HEK293 (cell line): Measurements from ENCODE around the gene CDAN1.

Experiments
- HOXA7 ChIP-seq: sonication (generic); formaldehyde crosslinking; IDR thresholded peaks from 2 replicates; pipeline ENCODE4 v1.8.1; 2022; ENCODE audit warnings: missing genetic modification reagents, borderline replicate concordance
- KLF10 ChIP-seq: fragments of 450-650 bp; IDR thresholded peaks from 2 replicates; pipeline ENCODE4 v1.5.1; 2018; ENCODE audit warnings: missing biosample characterization, mild to moderate bottlenecking, missing genetic modification characterization
- YY1 ChIP-seq: fragments of 450-650 bp; formaldehyde crosslinking; IDR thresholded peaks from 2 replicates; pipeline ENCODE4 v1.5.1; 2018; ENCODE audit warnings: missing biosample characterization, missing genetic modification characterization
- ZBTB1 ChIP-seq: fragments of 450-650 bp; formaldehyde crosslinking; IDR thresholded peaks from 2 replicates; pipeline ENCODE4 v1.5.1; 2016; ENCODE audit warnings: missing biosample characterization, missing genetic modification characterization
- ZNF10 ChIP-seq: fragments of 450-650 bp; formaldehyde crosslinking; IDR thresholded peaks from 2 replicates; pipeline ENCODE4 v1.5.1; 2017; ENCODE audit warnings: missing biosample characterization, missing genetic modification characterization
- ZNF341 ChIP-seq: fragments of 450-650 bp; formaldehyde crosslinking; IDR thresholded peaks from 2 replicates; pipeline ENCODE4; 2016; ENCODE audit warnings: low read depth, missing biosample characterization, missing genetic modification characterization
- ZNF561 ChIP-seq: fragments of 450-650 bp; IDR thresholded peaks from 2 replicates; pipeline ENCODE4 v1.5.1; 2018; ENCODE audit warnings: missing biosample characterization, missing genetic modification characterization, borderline replicate concordance
- TF ChIP-seq, protein P1 (sequence below): fragments of 450-650 bp; formaldehyde crosslinking; IDR thresholded peaks from 2 replicates; pipeline ENCODE4 v1.5.1; 2016; ENCODE audit warnings: missing biosample characterization, missing genetic modification characterization
- TF ChIP-seq, protein P2 (sequence below): fragments of 450-650 bp; formaldehyde crosslinking; IDR thresholded peaks from 2 replicates; pipeline ENCODE4 v1.5.1; 2016; ENCODE audit warnings: missing biosample characterization, missing genetic modification characterization
- TF ChIP-seq, protein P3 (sequence below): fragments of 450-650 bp; formaldehyde crosslinking; IDR thresholded peaks from 2 replicates; pipeline ENCODE4 v1.5.1; 2016; ENCODE audit warnings: missing biosample characterization, missing genetic modification characterization, borderline replicate concordance
- TF ChIP-seq, protein P4 (sequence below): fragments of 450-650 bp; formaldehyde crosslinking; IDR thresholded peaks from 2 replicates; pipeline ENCODE4 v1.5.1; 2016; ENCODE audit warnings: missing biosample characterization, missing genetic modification characterization, low read depth

DNA sequence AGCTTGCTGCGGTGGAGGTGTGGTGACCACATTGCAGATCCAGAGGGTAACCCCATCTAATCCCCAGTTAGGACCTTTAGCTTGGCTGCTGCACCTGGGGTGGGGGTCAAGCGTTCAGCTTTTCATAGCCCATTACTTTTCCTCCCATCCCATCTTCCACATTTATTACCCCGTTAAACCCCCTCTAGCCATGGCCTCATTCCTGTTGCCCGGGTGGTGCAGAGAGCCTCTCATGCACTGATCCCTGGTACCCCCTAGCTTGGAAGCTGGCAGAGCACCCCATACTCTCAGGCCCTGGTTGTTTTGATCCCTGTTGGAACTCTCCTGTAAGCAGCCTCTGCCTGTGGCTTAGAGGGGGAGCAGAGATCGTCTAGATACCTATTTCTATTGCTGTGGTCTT is 20.8 kb downstream of the CDAN1 start:
- TF ChIP-seq, protein P1, sequence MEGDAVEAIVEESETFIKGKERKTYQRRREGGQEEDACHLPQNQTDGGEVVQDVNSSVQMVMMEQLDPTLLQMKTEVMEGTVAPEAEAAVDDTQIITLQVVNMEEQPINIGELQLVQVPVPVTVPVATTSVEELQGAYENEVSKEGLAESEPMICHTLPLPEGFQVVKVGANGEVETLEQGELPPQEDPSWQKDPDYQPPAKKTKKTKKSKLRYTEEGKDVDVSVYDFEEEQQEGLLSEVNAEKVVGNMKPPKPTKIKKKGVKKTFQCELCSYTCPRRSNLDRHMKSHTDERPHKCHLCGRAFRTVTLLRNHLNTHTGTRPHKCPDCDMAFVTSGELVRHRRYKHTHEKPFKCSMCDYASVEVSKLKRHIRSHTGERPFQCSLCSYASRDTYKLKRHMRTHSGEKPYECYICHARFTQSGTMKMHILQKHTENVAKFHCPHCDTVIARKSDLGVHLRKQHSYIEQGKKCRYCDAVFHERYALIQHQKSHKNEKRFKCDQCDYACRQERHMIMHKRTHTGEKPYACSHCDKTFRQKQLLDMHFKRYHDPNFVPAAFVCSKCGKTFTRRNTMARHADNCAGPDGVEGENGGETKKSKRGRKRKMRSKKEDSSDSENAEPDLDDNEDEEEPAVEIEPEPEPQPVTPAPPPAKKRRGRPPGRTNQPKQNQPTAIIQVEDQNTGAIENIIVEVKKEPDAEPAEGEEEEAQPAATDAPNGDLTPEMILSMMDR (tag by site-specific recombination), result no peak
- TF ChIP-seq ZNF341 (no peak), YY1 (tag by site-specific recombination) (no peak), KLF10 (tag by site-specific recombination) (no peak), ZBTB1 (tag by site-specific recombination) (no peak), ZNF561 (no peak), ZNF10 (tag by site-specific recombination) (no peak), HOXA7 (CRISPR knock-in tag) (no peak)
- TF ChIP-seq, protein P2, sequence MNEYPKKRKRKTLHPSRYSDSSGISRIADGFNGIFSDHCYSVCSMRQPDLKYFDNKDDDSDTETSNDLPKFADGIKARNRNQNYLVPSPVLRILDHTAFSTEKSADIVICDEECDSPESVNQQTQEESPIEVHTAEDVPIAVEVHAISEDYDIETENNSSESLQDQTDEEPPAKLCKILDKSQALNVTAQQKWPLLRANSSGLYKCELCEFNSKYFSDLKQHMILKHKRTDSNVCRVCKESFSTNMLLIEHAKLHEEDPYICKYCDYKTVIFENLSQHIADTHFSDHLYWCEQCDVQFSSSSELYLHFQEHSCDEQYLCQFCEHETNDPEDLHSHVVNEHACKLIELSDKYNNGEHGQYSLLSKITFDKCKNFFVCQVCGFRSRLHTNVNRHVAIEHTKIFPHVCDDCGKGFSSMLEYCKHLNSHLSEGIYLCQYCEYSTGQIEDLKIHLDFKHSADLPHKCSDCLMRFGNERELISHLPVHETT (tag by site-specific recombination), result no peak
- TF ChIP-seq, protein P3, sequence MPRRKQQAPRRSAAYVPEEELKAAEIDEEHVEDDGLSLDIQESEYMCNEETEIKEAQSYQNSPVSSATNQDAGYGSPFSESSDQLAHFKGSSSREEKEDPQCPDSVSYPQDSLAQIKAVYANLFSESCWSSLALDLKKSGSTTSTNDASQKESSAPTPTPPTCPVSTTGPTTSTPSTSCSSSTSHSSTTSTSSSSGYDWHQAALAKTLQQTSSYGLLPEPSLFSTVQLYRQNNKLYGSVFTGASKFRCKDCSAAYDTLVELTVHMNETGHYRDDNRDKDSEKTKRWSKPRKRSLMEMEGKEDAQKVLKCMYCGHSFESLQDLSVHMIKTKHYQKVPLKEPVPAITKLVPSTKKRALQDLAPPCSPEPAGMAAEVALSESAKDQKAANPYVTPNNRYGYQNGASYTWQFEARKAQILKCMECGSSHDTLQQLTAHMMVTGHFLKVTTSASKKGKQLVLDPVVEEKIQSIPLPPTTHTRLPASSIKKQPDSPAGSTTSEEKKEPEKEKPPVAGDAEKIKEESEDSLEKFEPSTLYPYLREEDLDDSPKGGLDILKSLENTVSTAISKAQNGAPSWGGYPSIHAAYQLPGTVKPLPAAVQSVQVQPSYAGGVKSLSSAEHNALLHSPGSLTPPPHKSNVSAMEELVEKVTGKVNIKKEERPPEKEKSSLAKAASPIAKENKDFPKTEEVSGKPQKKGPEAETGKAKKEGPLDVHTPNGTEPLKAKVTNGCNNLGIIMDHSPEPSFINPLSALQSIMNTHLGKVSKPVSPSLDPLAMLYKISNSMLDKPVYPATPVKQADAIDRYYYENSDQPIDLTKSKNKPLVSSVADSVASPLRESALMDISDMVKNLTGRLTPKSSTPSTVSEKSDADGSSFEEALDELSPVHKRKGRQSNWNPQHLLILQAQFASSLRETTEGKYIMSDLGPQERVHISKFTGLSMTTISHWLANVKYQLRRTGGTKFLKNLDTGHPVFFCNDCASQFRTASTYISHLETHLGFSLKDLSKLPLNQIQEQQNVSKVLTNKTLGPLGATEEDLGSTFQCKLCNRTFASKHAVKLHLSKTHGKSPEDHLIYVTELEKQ (tag by site-specific recombination), result no peak
- TF ChIP-seq, protein P4, sequence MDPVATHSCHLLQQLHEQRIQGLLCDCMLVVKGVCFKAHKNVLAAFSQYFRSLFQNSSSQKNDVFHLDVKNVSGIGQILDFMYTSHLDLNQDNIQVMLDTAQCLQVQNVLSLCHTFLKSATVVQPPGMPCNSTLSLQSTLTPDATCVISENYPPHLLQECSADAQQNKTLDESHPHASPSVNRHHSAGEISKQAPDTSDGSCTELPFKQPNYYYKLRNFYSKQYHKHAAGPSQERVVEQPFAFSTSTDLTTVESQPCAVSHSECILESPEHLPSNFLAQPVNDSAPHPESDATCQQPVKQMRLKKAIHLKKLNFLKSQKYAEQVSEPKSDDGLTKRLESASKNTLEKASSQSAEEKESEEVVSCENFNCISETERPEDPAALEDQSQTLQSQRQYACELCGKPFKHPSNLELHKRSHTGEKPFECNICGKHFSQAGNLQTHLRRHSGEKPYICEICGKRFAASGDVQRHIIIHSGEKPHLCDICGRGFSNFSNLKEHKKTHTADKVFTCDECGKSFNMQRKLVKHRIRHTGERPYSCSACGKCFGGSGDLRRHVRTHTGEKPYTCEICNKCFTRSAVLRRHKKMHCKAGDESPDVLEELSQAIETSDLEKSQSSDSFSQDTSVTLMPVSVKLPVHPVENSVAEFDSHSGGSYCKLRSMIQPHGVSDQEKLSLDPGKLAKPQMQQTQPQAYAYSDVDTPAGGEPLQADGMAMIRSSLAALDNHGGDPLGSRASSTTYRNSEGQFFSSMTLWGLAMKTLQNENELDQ (tag by site-specific recombination), result no peak
